H1 (cell line): ENCODE data around the gene SMO. TPM values are rescaled to one million over a fixed set of nuclear protein-coding genes. Genes with fewer than 3 reads are reported as not detected.

Experiments used
- CTCF ChIA-PET: fragments of 300-600 bp; sonication (Branson Sonifier 250); formaldehyde crosslinking; loops from one replicate; lab custom pipeline; 2021; ENCODE audit not compliant: partially characterized antibody; lab: Charles Lee
- POLR2A ChIA-PET: fragments of 300-600 bp; sonication (Branson Sonifier 250); formaldehyde crosslinking; loops from one replicate; lab custom pipeline; 2021; ENCODE audit warnings: inconsistent platforms; ENCODE audit not compliant: partially characterized antibody; lab: Charles Lee
- DNase-seq, 2 experiments: peaks; one replicate each; pipeline versions ENCODE4 v3.0.0 to v3.0.0-alpha.2; 2010 to 2022; ENCODE audit warnings: low spot score in 2 of 2, low read depth in 1 of 2, mixed read lengths in 1 of 2
- FAIRE-seq: peaks from 2 replicates; lab custom pipeline; 2011; peaks lifted over from hg19 to GRCh38; lab: Jason Lieb, UNC
- H2AFZ ChIP-seq: 2 replicates; pipeline ENCODE4 v1.8.1; 2012; ENCODE audit warnings: low read length, inconsistent platforms
- H2AK5ac ChIP-seq: 2 replicates; pipeline ENCODE4 v1.6.1; 2013; ENCODE audit warnings: low read depth, low read length
- H2BK120ac ChIP-seq: replicated peaks from 2 replicates; pipeline ENCODE3; 2013; ENCODE audit warnings: low read depth, low read length, inconsistent platforms
- H2BK12ac ChIP-seq: 2 replicates; pipeline ENCODE4 v1.6.1; 2013; ENCODE audit warnings: low read depth, low read length
- H2BK15ac ChIP-seq: 2 replicates; pipeline ENCODE4 v1.6.1; 2013; ENCODE audit warnings: low read length
- H2BK20ac ChIP-seq: 2 replicates; pipeline ENCODE4 v1.6.1; 2013; ENCODE audit warnings: low read length
- H2BK5ac ChIP-seq: 2 replicates; pipeline ENCODE4 v1.6.1; 2013; ENCODE audit warnings: low read depth, low read length
- H3K14ac ChIP-seq: 2 replicates; pipeline ENCODE4 v1.6.1; 2013; ENCODE audit warnings: inconsistent platforms; ENCODE audit not compliant: insufficient read length
- H3K18ac ChIP-seq: 2 replicates; pipeline ENCODE4 v1.6.1; 2013; ENCODE audit warnings: low read length; ENCODE audit errors: extremely low read depth
- H3K23ac ChIP-seq: 2 replicates; pipeline ENCODE4 v1.6.1; 2013; ENCODE audit warnings: inconsistent platforms; ENCODE audit not compliant: insufficient read length
- H3K23me2 ChIP-seq: 2 replicates; pipeline ENCODE4 v1.6.1; 2013; ENCODE audit warnings: low read depth, low read length
- H3K27ac ChIP-seq: 2 replicates; pipeline ENCODE4 v1.6.1; 2011; ENCODE audit warnings: low read depth, low read length, inconsistent platforms
- H3K27me3 ChIP-seq, 4 experiments: replicated peaks in 1 of 4; 1 replicate in 1 of 4; 2 replicates in 3 of 4; pipeline versions ENCODE4 v1.6.1 to v1.8.1; 2011 to 2013; ENCODE audit warnings: low read length in 3 of 4, mild to moderate bottlenecking in 3 of 4, inconsistent platforms in 2 of 4, mixed read lengths in 2 of 4, moderate library complexity in 1 of 4; ENCODE audit not compliant: control insufficient read depth in 3 of 4, insufficient read depth in 3 of 4; ENCODE audit errors: extremely low read depth in 1 of 4
- H3K36me3 ChIP-seq, 4 experiments: 2 replicates each; pipeline versions ENCODE4 v1.6.1 to v1.8.1; 2011 to 2013; ENCODE audit warnings: mild to moderate bottlenecking in 4 of 4, low read length in 3 of 4, moderate library complexity in 2 of 4, control low read depth in 1 of 4, inconsistent platforms in 1 of 4; ENCODE audit not compliant: insufficient read depth in 4 of 4, control insufficient read depth in 2 of 4
- H3K4ac ChIP-seq: replicated peaks from 2 replicates; pipeline ENCODE3; 2013; ENCODE audit warnings: low read length, low read depth, mixed read lengths, inconsistent platforms; ENCODE audit not compliant: insufficient read length
- H3K4me1 ChIP-seq, 4 experiments: replicated peaks in 1 of 4; 1 replicate in 1 of 4; 2 replicates in 3 of 4; pipeline versions ENCODE4 v1.6.1 to v1.8.1; 2011 to 2013; ENCODE audit warnings: low read length in 3 of 4, inconsistent platforms in 2 of 4, mixed read lengths in 1 of 4; ENCODE audit not compliant: insufficient read depth in 4 of 4, control insufficient read depth in 3 of 4
- H3K4me2 ChIP-seq, 2 experiments: 2 replicates each; pipeline versions ENCODE4 v1.6.1 to v1.8.1; 2011 to 2013; ENCODE audit warnings: low read depth in 2 of 2, low read length in 2 of 2, control low read depth in 1 of 2, inconsistent platforms in 1 of 2, mild to moderate bottlenecking in 1 of 2; ENCODE audit not compliant: insufficient read depth in 1 of 2
- H3K4me3 ChIP-seq, 4 experiments: fragments of 200-600, 300-600 bp in 1 of 4; sonication (generic), shearing (Covaris generic), sonication (Bioruptor Twin) in 1 of 4; 2 replicates each; pipeline versions ENCODE4 v1.5.1 to v1.8.1; 2011 to 2016; ENCODE audit warnings: low read length in 4 of 4, low read depth in 3 of 4, control low read depth in 2 of 4, inconsistent platforms in 2 of 4, mild to moderate bottlenecking in 2 of 4, mixed read lengths in 1 of 4, moderate library complexity in 1 of 4; ENCODE audit not compliant: insufficient read depth in 2 of 4; ENCODE audit errors: extremely low read depth in 1 of 4
- H3K56ac ChIP-seq: replicated peaks from 2 replicates; pipeline ENCODE3; 2013; ENCODE audit warnings: low read depth, mild to moderate bottlenecking, mixed read lengths, low read length, inconsistent platforms; ENCODE audit not compliant: insufficient read length
- H3K79me1 ChIP-seq: 2 replicates; pipeline ENCODE4 v1.6.1; 2013; ENCODE audit warnings: low read depth, low read length, control low read depth
- H3K79me2 ChIP-seq, 2 experiments: 2 replicates each; pipeline versions ENCODE4 v1.6.1 to v1.8.1; 2012 to 2013; ENCODE audit warnings: low read length in 2 of 2, mild to moderate bottlenecking in 2 of 2, inconsistent platforms in 1 of 2; ENCODE audit not compliant: insufficient read depth in 2 of 2, control insufficient read depth in 1 of 2
- H3K9ac ChIP-seq, 4 experiments: replicated peaks in 1 of 4; 1 replicate in 1 of 4; 2 replicates in 3 of 4; pipeline versions ENCODE4 v1.6.1 to v1.8.1; 2011 to 2013; ENCODE audit warnings: low read depth in 3 of 4, low read length in 3 of 4, control low read depth in 2 of 4, mild to moderate bottlenecking in 2 of 4, moderate library complexity in 2 of 4, inconsistent platforms in 1 of 4; ENCODE audit errors: extremely low read depth in 1 of 4
- H3K9me3 ChIP-seq, 2 experiments: 2 replicates each; pipeline versions ENCODE4 v1.6.1 to v1.8.1; 2012 to 2013; ENCODE audit warnings: mild to moderate bottlenecking in 2 of 2, moderate library complexity in 2 of 2, control low read depth in 1 of 2, inconsistent platforms in 1 of 2, low read depth in 1 of 2, low read length in 1 of 2, mixed read lengths in 1 of 2; ENCODE audit not compliant: insufficient read depth in 2 of 2
- H4K20me1 ChIP-seq, 2 experiments: replicated peaks in 1 of 2; 2 replicates each; pipeline versions ENCODE3 to v1.8.1; 2011 to 2013; ENCODE audit warnings: inconsistent platforms in 2 of 2, low read length in 2 of 2, mild to moderate bottlenecking in 1 of 2; ENCODE audit not compliant: insufficient read depth in 2 of 2, control insufficient read depth in 1 of 2
- H4K5ac ChIP-seq: 2 replicates; pipeline ENCODE4 v1.6.1; 2013; ENCODE audit warnings: low read length, low read depth, mixed read lengths, inconsistent platforms; ENCODE audit not compliant: insufficient read length
- H4K8ac ChIP-seq: 2 replicates; pipeline ENCODE4 v1.8.0; 2013; ENCODE audit warnings: mild to moderate bottlenecking, moderate library complexity, low read length, inconsistent platforms; ENCODE audit not compliant: insufficient read depth; ENCODE audit errors: extremely low read depth
- H4K91ac ChIP-seq: replicated peaks from 2 replicates; pipeline ENCODE3; 2013; ENCODE audit warnings: low read length, mixed read lengths, inconsistent platforms; ENCODE audit not compliant: insufficient read length
- ASH2L ChIP-seq: fragments of 200-600, 300-600 bp; sonication (generic); IDR thresholded peaks from one replicate; pipeline ENCODE4 v1.7.1; 2017; ENCODE audit warnings: low read length
- BCL11A ChIP-seq, 2 experiments: IDR thresholded peaks; one replicate each; pipeline ENCODE4 v1.6.1; 2011; ENCODE audit warnings: low read depth in 2 of 2, low read length in 2 of 2, mild to moderate bottlenecking in 2 of 2
- CBX8 ChIP-seq: fragments of 300-800, 300-1000 bp; sonication (generic); IDR thresholded peaks from 2 replicates; pipeline ENCODE4 v1.7.1; 2016; ENCODE audit warnings: low read depth, low read length, borderline replicate concordance
- CTBP2 ChIP-seq: IDR thresholded peaks from 2 replicates; pipeline ENCODE4 v1.7.0; 2011; ENCODE audit warnings: borderline replicate concordance, mild to moderate bottlenecking, moderate library complexity, mixed read lengths, low read length; ENCODE audit not compliant: insufficient read depth, insufficient read length
- EZH2 ChIP-seq: fragments of 200-600 bp; sonication (generic); IDR thresholded peaks from 2 replicates; pipeline ENCODE4 v1.7.1; 2012; ENCODE audit warnings: low read depth, mild to moderate bottlenecking, moderate library complexity, low read length, inconsistent platforms; ENCODE audit not compliant: severe bottlenecking
- KDM1A ChIP-seq: fragments of 200-600, 300-600 bp; sonication (generic); IDR thresholded peaks from 2 replicates; pipeline ENCODE4 v1.7.1; 2016; ENCODE audit warnings: mild to moderate bottlenecking, low read length, borderline replicate concordance
- KDM4A ChIP-seq: IDR thresholded peaks from one replicate; pipeline ENCODE4 v1.7.1; 2012; ENCODE audit warnings: low read depth, mild to moderate bottlenecking, moderate library complexity, low read length, inconsistent platforms; ENCODE audit not compliant: severe bottlenecking
- MAFK ChIP-seq: IDR thresholded peaks from 2 replicates; pipeline ENCODE4 v1.6.1; 2012; ENCODE audit warnings: low read depth, mild to moderate bottlenecking, improper control_type of control experiment, low read length
- MAX ChIP-seq: IDR thresholded peaks from 2 replicates; pipeline ENCODE4 v1.6.1; 2012; ENCODE audit warnings: inconsistent platforms
- NRF1 ChIP-seq: IDR thresholded peaks from 2 replicates; pipeline ENCODE4 v1.6.1; 2011; ENCODE audit warnings: mild to moderate bottlenecking, low read depth, low read length, improper control_type of control experiment
- SAP30 ChIP-seq: fragments of 300-600 bp; sonication (generic); IDR thresholded peaks from 2 replicates; pipeline ENCODE4 v1.7.1; 2012; ENCODE audit warnings: low read length, moderate library complexity, mild to moderate bottlenecking, inconsistent platforms; ENCODE audit not compliant: insufficient read depth, insufficient replicate concordance
- SUZ12 ChIP-seq: fragments of 200-600 bp; sonication (generic); IDR thresholded peaks from 2 replicates; pipeline ENCODE4 v1.6.1; 2012; ENCODE audit warnings: mild to moderate bottlenecking, inconsistent platforms, low read length, moderate library complexity, mixed read lengths
- TBP ChIP-seq: IDR thresholded peaks from 2 replicates; pipeline ENCODE4 v1.6.1; 2011; ENCODE audit warnings: low read depth, low read length, improper control_type of control experiment
- WGBS, 2 experiments: shearing (Covaris generic) in 1 of 2; methylation state at CpG; one replicate each; pipeline versions ENCODE4 v1.1.6 to v1.1.7; 2013 to 2015; ENCODE audit warnings: low lambda C conversion rate in 2 of 2, mixed read lengths in 2 of 2, inconsistent platforms in 1 of 2, low coverage in 1 of 2, missing lambda C conversion rate in 1 of 2; ENCODE audit not compliant: insufficient replicate concordance in 2 of 2, insufficient coverage in 1 of 2, insufficient read length in 1 of 2; ENCODE audit errors: extremely low coverage in 1 of 2, missing lambda C conversion rate in 1 of 2; 5-methylcytosine and 5-hydroxymethylcytosine counted together
- polyA plus RNA-seq, 7 experiments: library from polyadenylated mRNA; depleted of rRNA in 3 of 7; stranded (reverse) in 5 of 7; unstranded in 2 of 7; fragments of >200 nt in 5 of 7; fragments of 200-250 nt in 2 of 7; gene quantifications; 1 replicate in 5 of 7; 2 replicates in 1 of 7; 4 replicates in 1 of 7; pipeline versions ENCODE4 v1.2.1 to v1.2.3, GENCODE V29; 2011 to 2013; ENCODE audit warnings: missing spikeins in 2 of 7, mixed read lengths in 2 of 7
- total RNA-seq: library from RNA; stranded (reverse); fragmentation: NEBNext Ultra II Directional; extraction: Animal tissue kit (Norgen Biotek cat#: 25700); gene quantifications from 2 replicates; pipeline ENCODE4 v1.2.1, GENCODE V29; 2021

The SMO gene
- total and polyA plus RNA-seq, 2 of the 8 experiments (the other 6 are each of a cell fraction or from before 2014, with no cell fraction given), result 64.5 to 67.6 TPM

GRCh38 chr7:129186749-129187260 is 1.6 kb upstream of the SMO start:
- H3K27me3 ChIP-seq, result peaks cover 0 to 12% (median 6%) of the 10 kb centered on the region in 4 experiments; a peak in 4 of 7 replicates
- CTCF ChIA-PET, result interaction anchor here (0.6 to 1.1 kb wide), 2 partner anchors 24 to 157 kb away, joined by 3 to 4 read pairs; no protein-coding TSS in a partner anchor
- TF ChIP-seq BCL11A (IDR thresholded peaks at IDR 0.05; ENCODE audit: low read depth in 2 of 2, low read length in 2 of 2) (no peak), MAX (no peak), CBX8 (no peak), ASH2L (no peak), KDM1A (no peak), TBP (no peak), SUZ12 (no peak), SAP30 (no peak), CTBP2 (no peak), NRF1 (no peak), MAFK (no peak), KDM4A (no peak), EZH2 (no peak)

More at GRCh38 chr7:129186749-129187260, 1.6 kb upstream of the SMO start:
- WGBS, 2 experiments, result 80% methylated on average over 6 of the region's 6 CpGs; no CpG with 5 or more reads in 1 of the 2 experiments
- Histone ChIP-seq H3K9me3 (no peaks in the 10 kb centered on the region), H2BK12ac (no peak overlapping the region), H2BK20ac (no peak overlapping the region), H3K4me1 (peaks cover 4 to 12% (median 9%) of the 10 kb centered on the region in 4 experiments; a peak in 6 of 7 replicates), H2AK5ac (no peak overlapping the region), H3K27ac (no peak overlapping the region), H3K4ac (no peak overlapping the region), H2BK15ac (no peak overlapping the region), H2BK5ac (no peak overlapping the region), H3K56ac (no peak overlapping the region), H3K23ac (no peak overlapping the region), H3K36me3 (no peaks in the 10 kb centered on the region), H4K91ac (no peak overlapping the region), H3K4me3 (no peak overlapping the region), H3K79me2 (peaks cover 19 to 27% of the 10 kb centered on the region in 2 experiments), H3K14ac (no peak overlapping the region), H4K20me1 (peaks cover 8 to 14% of the 10 kb centered on the region in 2 experiments), H3K79me1 (peaks cover 8% of the 10 kb centered on the region; the same call in 1 of the 2 replicates), H3K23me2 (peaks cover 16% of the 10 kb centered on the region), H2BK120ac (no peak overlapping the region), H3K4me2 (no peak overlapping the region; a peak in 1 of 4 replicates), H3K18ac (no peak overlapping the region), H3K9ac (no peak overlapping the region), H4K5ac (no peak overlapping the region), H4K8ac (no peak overlapping the region), H2AFZ (no peak overlapping the region)
- no peak for DNase-seq
- no peak for FAIRE-seq
- POLR2A ChIA-PET, result interaction anchor here (0.6 to 7.9 kb wide), 2 partner anchors 16 to 21 kb away, joined by 3 to 116 read pairs; no protein-coding TSS in a partner anchor
